ENCODE results near the gene TBX4. TPM values are rescaled to one million over a fixed set of nuclear protein-coding genes. Genes with fewer than 3 reads are reported as not detected.
"Not testable (repeated sequence)": the region's sequence is repeated elsewhere in the genome, so short reads cannot be mapped to it uniquely, and the experiment has no call there.

TBX4 gene
- total RNA-seq, 1 donor from 2014 or later = not detected

DNA sequence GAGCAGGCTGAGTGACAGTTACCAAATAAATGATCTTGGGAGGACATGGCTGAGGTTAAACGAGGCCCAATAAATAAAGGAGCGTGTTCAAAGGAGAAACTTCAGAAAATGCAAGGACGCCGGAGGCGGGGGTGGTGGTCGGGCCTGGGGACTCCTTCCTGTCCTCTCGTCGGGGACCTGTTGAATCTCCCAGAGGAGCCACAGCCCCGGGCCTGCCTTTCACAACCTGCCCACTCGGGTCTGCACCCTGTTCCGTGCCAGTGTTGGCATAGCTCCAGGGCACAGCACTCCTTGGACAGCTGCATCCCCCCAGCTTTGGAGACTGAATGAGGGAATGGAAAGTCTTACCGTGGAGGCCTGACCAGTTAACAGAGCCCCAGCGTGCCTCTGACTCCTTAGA lies 8.1 kb upstream of the TBX4 start:
- Mint-ChIP-seq H3K9me3 (peaks cover 4% of the 10 kb centered on the region), H3K36me3 (no peaks in the 10 kb centered on the region), H3K4me1 (peaks cover 6% of the 10 kb centered on the region), H3K27me3 (ENCODE audit: insufficient read depth, low read depth) (peaks cover 4% of the 10 kb centered on the region), H3K27ac (no peak overlapping the region), H3K4me3 (no peak overlapping the region)
- Histone ChIP-seq H2AFZ (replicated peaks) (no peak overlapping the region), H3K79me2 (ENCODE audit: low read depth) (no peaks in the 10 kb centered on the region), H3K9me3 (ENCODE audit: low read depth) (no peaks in the 10 kb centered on the region), H3K27me3 (peaks cover 50% of the 10 kb centered on the region), H3K4me3 (no peak overlapping the region), H4K20me1 (ENCODE audit: low read depth) (no peaks in the 10 kb centered on the region), H3K27ac (no peak overlapping the region), H3F3A (ENCODE audit: low read depth) (no peaks in the 10 kb centered on the region), H3K36me3 (no peaks in the 10 kb centered on the region), H3K9ac (no peak overlapping the region), H3K4me1 (peaks cover 7% of the 10 kb centered on the region), H3K4me2 (no peak overlapping the region)
- TF ChIP-seq, protein P1, sequence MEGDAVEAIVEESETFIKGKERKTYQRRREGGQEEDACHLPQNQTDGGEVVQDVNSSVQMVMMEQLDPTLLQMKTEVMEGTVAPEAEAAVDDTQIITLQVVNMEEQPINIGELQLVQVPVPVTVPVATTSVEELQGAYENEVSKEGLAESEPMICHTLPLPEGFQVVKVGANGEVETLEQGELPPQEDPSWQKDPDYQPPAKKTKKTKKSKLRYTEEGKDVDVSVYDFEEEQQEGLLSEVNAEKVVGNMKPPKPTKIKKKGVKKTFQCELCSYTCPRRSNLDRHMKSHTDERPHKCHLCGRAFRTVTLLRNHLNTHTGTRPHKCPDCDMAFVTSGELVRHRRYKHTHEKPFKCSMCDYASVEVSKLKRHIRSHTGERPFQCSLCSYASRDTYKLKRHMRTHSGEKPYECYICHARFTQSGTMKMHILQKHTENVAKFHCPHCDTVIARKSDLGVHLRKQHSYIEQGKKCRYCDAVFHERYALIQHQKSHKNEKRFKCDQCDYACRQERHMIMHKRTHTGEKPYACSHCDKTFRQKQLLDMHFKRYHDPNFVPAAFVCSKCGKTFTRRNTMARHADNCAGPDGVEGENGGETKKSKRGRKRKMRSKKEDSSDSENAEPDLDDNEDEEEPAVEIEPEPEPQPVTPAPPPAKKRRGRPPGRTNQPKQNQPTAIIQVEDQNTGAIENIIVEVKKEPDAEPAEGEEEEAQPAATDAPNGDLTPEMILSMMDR (IDR thresholded peaks at IDR 0.05) = no peak
- TF ChIP-seq EZH2 (IDR thresholded peaks at IDR 0.05) (no peak), EZH2phosphoT487 (IDR thresholded peaks at IDR 0.05) (no peak)
- no peak for DNase-seq (ENCODE audit: low spot score)

DNA sequence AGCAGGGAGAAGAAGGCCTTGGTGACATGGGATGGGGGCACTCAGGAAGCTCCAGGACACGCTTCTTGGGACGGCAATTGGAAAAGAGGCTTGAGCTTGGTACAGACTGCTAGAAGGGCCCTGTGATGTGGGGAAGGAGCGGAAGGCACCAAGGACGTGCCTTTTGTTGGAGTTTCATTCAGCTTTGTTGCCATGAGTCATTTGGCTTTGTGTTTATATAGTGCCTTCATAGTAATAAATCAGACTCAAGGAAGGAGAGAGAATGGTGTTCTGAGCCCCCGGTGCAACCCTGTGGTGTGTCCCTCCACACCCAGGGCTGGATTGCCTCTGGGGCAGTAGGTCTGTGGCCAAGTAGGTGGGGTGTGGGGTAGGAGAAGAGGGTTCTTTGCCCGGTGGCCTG lies 7.4 kb upstream of the TBX4 start:
- Histone ChIP-seq H3K36me3 (no peaks in the 10 kb centered on the region), H3K27me3 (peaks cover 57% of the 10 kb centered on the region), H3F3A (ENCODE audit: low read depth) (no peaks in the 10 kb centered on the region), H4K20me1 (ENCODE audit: low read depth) (no peaks in the 10 kb centered on the region), H3K4me2 (no peak overlapping the region), H3K79me2 (ENCODE audit: low read depth) (no peaks in the 10 kb centered on the region), H3K9me3 (ENCODE audit: low read depth) (no peaks in the 10 kb centered on the region), H3K27ac (no peak overlapping the region), H3K4me1 (peaks cover 7% of the 10 kb centered on the region), H3K4me3 (no peak overlapping the region), H2AFZ (replicated peaks) (no peak overlapping the region), H3K9ac (no peak overlapping the region)
- TF ChIP-seq EZH2 (IDR thresholded peaks at IDR 0.05) = no peak
- H3K9me3 Mint-ChIP-seq = peaks cover 3% of the 10 kb centered on the region
- DNase-seq (ENCODE audit: low spot score) = no peak
- H3K4me3 Mint-ChIP-seq = no peak overlapping the region
- no peaks in the 10 kb centered on the region for H3K36me3 Mint-ChIP-seq
- peaks cover 10% of the 10 kb centered on the region for H3K27me3 Mint-ChIP-seq (ENCODE audit: insufficient read depth, low read depth)
- peaks cover 6% of the 10 kb centered on the region for H3K4me1 Mint-ChIP-seq
- H3K27ac Mint-ChIP-seq = no peak overlapping the region

DNA sequence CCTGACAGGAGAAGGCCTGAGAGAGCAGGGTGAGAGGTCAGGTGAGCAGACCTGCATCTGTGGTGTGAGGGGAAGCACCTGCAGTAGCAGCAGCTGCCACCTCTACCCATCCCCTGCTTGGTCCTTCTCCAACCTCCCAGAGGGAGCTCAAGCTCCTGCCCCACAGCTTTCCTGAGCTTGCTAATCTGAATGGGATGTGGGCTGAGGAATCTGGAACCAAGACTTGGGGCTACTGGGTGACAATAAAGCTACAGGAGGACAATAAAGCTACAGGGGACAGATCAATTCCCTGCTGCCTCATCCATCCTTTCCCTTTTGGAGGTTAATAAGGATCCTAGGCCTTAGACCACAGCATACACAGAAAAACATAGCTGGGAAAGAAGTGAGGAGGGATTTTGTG lies 4.9 kb upstream of the TBX4 start:
- H3K79me2 ChIP-seq (ENCODE audit: low read depth) = no peaks in the 10 kb centered on the region
- H3K27me3 ChIP-seq = peaks cover 83% of the 10 kb centered on the region
- H3K27ac ChIP-seq = no peak overlapping the region
- TF ChIP-seq EZH2 (IDR thresholded peaks at IDR 0.05) (no peak), EZH2phosphoT487 (IDR thresholded peaks at IDR 0.05) (no peak)
- TF ChIP-seq, protein P1 (IDR thresholded peaks at IDR 0.05) = no peak
- H3K36me3 Mint-ChIP-seq = no peaks in the 10 kb centered on the region
- H3K4me3 ChIP-seq = no peak overlapping the region
- H3K27ac Mint-ChIP-seq = no peak overlapping the region
- H3K4me2 ChIP-seq = no peak overlapping the region
- DNase-seq (ENCODE audit: low spot score) = no peak
- H4K20me1 ChIP-seq (ENCODE audit: low read depth) = peaks cover 14% of the 10 kb centered on the region
- H3F3A ChIP-seq (ENCODE audit: low read depth) = peaks cover 15% of the 10 kb centered on the region
- no peaks in the 10 kb centered on the region for H3K36me3 ChIP-seq
- no peak overlapping the region for H3K9ac ChIP-seq
- no peaks in the 10 kb centered on the region for H3K9me3 ChIP-seq (ENCODE audit: low read depth)
- peaks cover 24% of the 10 kb centered on the region for H3K27me3 Mint-ChIP-seq (ENCODE audit: insufficient read depth, low read depth)
- H3K9me3 Mint-ChIP-seq = peaks cover 3% of the 10 kb centered on the region
- no peak overlapping the region for H3K4me3 Mint-ChIP-seq
- peaks cover 13% of the 10 kb centered on the region for H3K4me1 ChIP-seq
- H2AFZ ChIP-seq (replicated peaks) = no peak overlapping the region
- H3K4me1 Mint-ChIP-seq = peaks cover 8% of the 10 kb centered on the region

GRCh38 chr17:61448042-61448441 lies 4.2 kb upstream of the TBX4 start:
- Histone ChIP-seq H3K27me3 (peaks cover 89% of the 10 kb centered on the region), H3K36me3 (no peaks in the 10 kb centered on the region), H4K20me1 (ENCODE audit: low read depth) (peaks cover 21% of the 10 kb centered on the region), H3F3A (ENCODE audit: low read depth) (peaks cover 15% of the 10 kb centered on the region), H3K4me1 (peaks cover 11% of the 10 kb centered on the region), H3K27ac (no peak overlapping the region), H3K9ac (no peak overlapping the region), H3K4me3 (no peak overlapping the region), H3K4me2 (no peak overlapping the region), H2AFZ (replicated peaks) (no peak overlapping the region), H3K79me2 (ENCODE audit: low read depth) (no peaks in the 10 kb centered on the region), H3K9me3 (ENCODE audit: low read depth) (no peaks in the 10 kb centered on the region)
- DNase-seq (ENCODE audit: low spot score) = no peak
- Mint-ChIP-seq H3K27ac (no peak overlapping the region), H3K4me1 (peaks cover 11% of the 10 kb centered on the region), H3K4me3 (no peak overlapping the region), H3K36me3 (no peaks in the 10 kb centered on the region), H3K27me3 (ENCODE audit: insufficient read depth, low read depth) (peaks cover 30% of the 10 kb centered on the region), H3K9me3 (peaks cover 2% of the 10 kb centered on the region)
- TF ChIP-seq EZH2 (IDR thresholded peaks at IDR 0.05) = no peak
- TF ChIP-seq, protein P1 (IDR thresholded peaks at IDR 0.05) = no peak
- TF ChIP-seq EZH2phosphoT487 (IDR thresholded peaks at IDR 0.05) = no peak

DNA sequence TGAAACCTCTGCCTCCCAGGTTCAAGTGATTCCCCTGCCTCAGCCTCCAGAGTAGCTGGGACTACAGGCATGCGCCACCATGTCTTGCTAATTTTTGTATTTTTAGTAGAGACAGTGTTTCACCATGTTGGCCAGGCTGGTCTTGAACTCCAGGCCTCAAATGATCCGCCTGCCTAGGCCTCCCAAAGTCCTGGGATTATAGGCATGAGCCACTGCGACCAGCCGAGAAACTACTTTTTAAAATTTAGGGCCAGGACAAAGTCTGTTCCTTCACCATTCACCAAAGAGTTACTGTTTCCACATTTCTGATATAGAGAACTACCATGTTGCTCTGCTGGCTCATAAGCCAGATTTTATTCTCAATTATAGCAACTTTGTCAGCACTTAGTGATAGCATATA lies 3.1 kb upstream of the TBX4 start:
- Mint-ChIP-seq H3K4me1 (peaks cover 17% of the 10 kb centered on the region), H3K27me3 (ENCODE audit: insufficient read depth, low read depth) (peaks cover 40% of the 10 kb centered on the region)
- not testable (repeated sequence) for DNase-seq (ENCODE audit: low spot score); H3K36me3 Mint-ChIP-seq; H3K9ac ChIP-seq; H3K4me3 Mint-ChIP-seq; H3K79me2 ChIP-seq (ENCODE audit: low read depth); H3K27ac Mint-ChIP-seq; H3K9me3 Mint-ChIP-seq; H2AFZ ChIP-seq (replicated peaks); H3K4me2 ChIP-seq; H3K4me3 ChIP-seq; H3K27ac ChIP-seq; H3K9me3 ChIP-seq (ENCODE audit: low read depth); H3K36me3 ChIP-seq
- peaks cover 31% of the 10 kb centered on the region for H4K20me1 ChIP-seq (ENCODE audit: low read depth)
- peaks cover 100% of the 10 kb centered on the region for H3K27me3 ChIP-seq
- H3K4me1 ChIP-seq = peaks cover 11% of the 10 kb centered on the region
- peaks cover 15% of the 10 kb centered on the region for H3F3A ChIP-seq (ENCODE audit: low read depth)
